ENCODE data around the gene CLDN20.

GRCh38 chr6:155315516-155315871, 51.7 kb downstream of the CLDN20 start:
- TF ChIP-seq, protein P1, sequence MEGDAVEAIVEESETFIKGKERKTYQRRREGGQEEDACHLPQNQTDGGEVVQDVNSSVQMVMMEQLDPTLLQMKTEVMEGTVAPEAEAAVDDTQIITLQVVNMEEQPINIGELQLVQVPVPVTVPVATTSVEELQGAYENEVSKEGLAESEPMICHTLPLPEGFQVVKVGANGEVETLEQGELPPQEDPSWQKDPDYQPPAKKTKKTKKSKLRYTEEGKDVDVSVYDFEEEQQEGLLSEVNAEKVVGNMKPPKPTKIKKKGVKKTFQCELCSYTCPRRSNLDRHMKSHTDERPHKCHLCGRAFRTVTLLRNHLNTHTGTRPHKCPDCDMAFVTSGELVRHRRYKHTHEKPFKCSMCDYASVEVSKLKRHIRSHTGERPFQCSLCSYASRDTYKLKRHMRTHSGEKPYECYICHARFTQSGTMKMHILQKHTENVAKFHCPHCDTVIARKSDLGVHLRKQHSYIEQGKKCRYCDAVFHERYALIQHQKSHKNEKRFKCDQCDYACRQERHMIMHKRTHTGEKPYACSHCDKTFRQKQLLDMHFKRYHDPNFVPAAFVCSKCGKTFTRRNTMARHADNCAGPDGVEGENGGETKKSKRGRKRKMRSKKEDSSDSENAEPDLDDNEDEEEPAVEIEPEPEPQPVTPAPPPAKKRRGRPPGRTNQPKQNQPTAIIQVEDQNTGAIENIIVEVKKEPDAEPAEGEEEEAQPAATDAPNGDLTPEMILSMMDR (IDR thresholded peaks at IDR 0.05 in 2 of 3, conservative IDR thresholded peaks at IDR 0.05 in 1 of 3; ENCODE audit: control insufficient read depth in 2 of 3, extremely low read depth in 1 of 3, insufficient read depth in 1 of 3, low read depth in 3 of 3, low read length in 3 of 3) = no peak
- TF ChIP-seq LARP7 (IDR thresholded peaks at IDR 0.05) = no peak
- no peak for TF ChIP-seq MEF2A (IDR thresholded peaks at IDR 0.05; ENCODE audit: insufficient read depth, low read depth, low read length)
- TF ChIP-seq RELA (IDR thresholded peaks at IDR 0.05; ENCODE audit: borderline replicate concordance, partially characterized antibody) = no peak
- TF ChIP-seq, protein P2, sequence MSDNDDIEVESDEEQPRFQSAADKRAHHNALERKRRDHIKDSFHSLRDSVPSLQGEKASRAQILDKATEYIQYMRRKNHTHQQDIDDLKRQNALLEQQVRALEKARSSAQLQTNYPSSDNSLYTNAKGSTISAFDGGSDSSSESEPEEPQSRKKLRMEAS (IDR thresholded peaks at IDR 0.05; ENCODE audit: low read depth, low read length) = no peak
- no peak for TF ChIP-seq MLLT1 (IDR thresholded peaks at IDR 0.05)
- TF ChIP-seq, protein P3, sequence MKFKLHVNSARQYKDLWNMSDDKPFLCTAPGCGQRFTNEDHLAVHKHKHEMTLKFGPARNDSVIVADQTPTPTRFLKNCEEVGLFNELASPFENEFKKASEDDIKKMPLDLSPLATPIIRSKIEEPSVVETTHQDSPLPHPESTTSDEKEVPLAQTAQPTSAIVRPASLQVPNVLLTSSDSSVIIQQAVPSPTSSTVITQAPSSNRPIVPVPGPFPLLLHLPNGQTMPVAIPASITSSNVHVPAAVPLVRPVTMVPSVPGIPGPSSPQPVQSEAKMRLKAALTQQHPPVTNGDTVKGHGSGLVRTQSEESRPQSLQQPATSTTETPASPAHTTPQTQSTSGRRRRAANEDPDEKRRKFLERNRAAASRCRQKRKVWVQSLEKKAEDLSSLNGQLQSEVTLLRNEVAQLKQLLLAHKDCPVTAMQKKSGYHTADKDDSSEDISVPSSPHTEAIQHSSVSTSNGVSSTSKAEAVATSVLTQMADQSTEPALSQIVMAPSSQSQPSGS (IDR thresholded peaks at IDR 0.05; ENCODE audit: low read length) = no peak
- TF ChIP-seq KDM1A (IDR thresholded peaks at IDR 0.05; ENCODE audit: borderline replicate concordance) = no peak

Measured in GM12878 (cell line).